ENCODE data around the gene SLC35A1.

- TF ChIP-seq POLR2A (IDR thresholded peaks at IDR 0.05) (no peak), CTCF (IDR thresholded peaks at IDR 0.05) (no peak)
Measured at GRCh38 chr6:87538510-87539260, 65.9 kb downstream of the SLC35A1 start.
